PC-3 (cell line): Measurements from ENCODE around the gene RAB7A. TPM values are rescaled to one million over a fixed set of nuclear protein-coding genes. Genes with fewer than 3 reads are reported as not detected.

Source experiments
- ATAC-seq: fragments of 200-7000 bp; cut with Tn5 transposase; 2 replicates; pipeline ENCODE4 v1.9.1; 2020; ENCODE audit warnings: mild to moderate bottlenecking, moderate library complexity
- BruUV-seq: library from RNA; stranded (reverse); fragments of 400-500 nt; replicated peaks from 2 replicates; lab custom pipeline; 2021; lab: Mats Ljungman, UMichigan
- CTCF ChIA-PET: fragments of 300-600 bp; sonication (Branson Sonifier 250); formaldehyde crosslinking; loops from one replicate; lab custom pipeline; 2022; ENCODE audit warnings: antibody characterized with exemption; lab: Charles Lee
- POLR2A ChIA-PET: fragments of 300-600 bp; sonication (Branson Sonifier 250); formaldehyde crosslinking; loops from one replicate; lab custom pipeline; 2022; ENCODE audit warnings: antibody characterized with exemption; ENCODE audit not compliant: unreplicated experiment; lab: Charles Lee
- DNase-seq: peaks from one replicate; pipeline ENCODE4 v3.0.0-alpha.2; 2015
- H2AFZ ChIP-seq: fragments of 300-600 bp; sonication (generic); 2 replicates; pipeline ENCODE4 v1.6.0; 2016; ENCODE audit warnings: antibody characterized with exemption, low read length
- H3F3A ChIP-seq: fragments of 300-600 bp; sonication (generic); one replicate; pipeline ENCODE4 v1.6.0; 2017; ENCODE audit warnings: antibody characterized with exemption, low read length, control low read depth, mild to moderate bottlenecking; ENCODE audit not compliant: unreplicated experiment
- H3K27ac ChIP-seq: fragments of 300-600 bp; sonication (generic); 2 replicates; pipeline ENCODE4 v1.5.1; 2016; ENCODE audit warnings: mild to moderate bottlenecking, low read length
- H3K27me3 ChIP-seq: fragments of 300-600 bp; sonication (generic); 2 replicates; pipeline ENCODE4 v1.6.1; 2016; ENCODE audit warnings: low read length, mixed read lengths
- H3K36me3 ChIP-seq: fragments of 300-600 bp; sonication (generic); 2 replicates; pipeline ENCODE4 v1.6.1; 2016; ENCODE audit warnings: low read depth, mixed run types, low read length, mixed read lengths
- H3K4me1 ChIP-seq: fragments of 300-600 bp; sonication (generic); 2 replicates; pipeline ENCODE4 v1.5.1; 2016; ENCODE audit warnings: low read length; ENCODE audit not compliant: insufficient read depth
- H3K4me2 ChIP-seq: fragments of 300-600 bp; sonication (generic); 2 replicates; pipeline ENCODE4 v1.6.0; 2016; ENCODE audit warnings: low read length
- H3K4me3 ChIP-seq: fragments of 300-600 bp; sonication (generic); 2 replicates; pipeline ENCODE4 v1.5.1; 2016; ENCODE audit warnings: mild to moderate bottlenecking, low read length, mixed read lengths
- H3K79me2 ChIP-seq: fragments of 300-600 bp; sonication (generic); 2 replicates; pipeline ENCODE4 v1.6.1; 2017; ENCODE audit warnings: low read length, mixed read lengths
- H3K9ac ChIP-seq: fragments of 300-600 bp; sonication (generic); 2 replicates; pipeline ENCODE4 v1.6.0; 2016; ENCODE audit warnings: mild to moderate bottlenecking, low read length
- H3K9me2 ChIP-seq: fragments of 300-600 bp; sonication (generic); replicated peaks from 2 replicates; pipeline ENCODE4 v1.6.1; 2016; ENCODE audit warnings: mixed run types, low read length, mixed read lengths
- H3K9me3 ChIP-seq: fragments of 300-600 bp; sonication (generic); 2 replicates; pipeline ENCODE4 v1.6.1; 2016; ENCODE audit warnings: low read length, mixed read lengths
- H4K20me1 ChIP-seq: fragments of 300-600 bp; sonication (generic); 2 replicates; pipeline ENCODE4 v1.6.1; 2016; ENCODE audit warnings: low read length, mixed read lengths
- EZH2 ChIP-seq: fragments of 300-600 bp; sonication (generic); IDR thresholded peaks from one replicate; pipeline ENCODE4 v1.6.1; 2017; ENCODE audit warnings: antibody characterized with exemption, mild to moderate bottlenecking, low read length; ENCODE audit not compliant: unreplicated experiment
- EZH2phosphoT487 ChIP-seq: fragments of 300-600 bp; sonication (generic); IDR thresholded peaks from 2 replicates; pipeline ENCODE4 v1.6.1; 2018; ENCODE audit warnings: mild to moderate bottlenecking, antibody characterized with exemption, low read length, borderline replicate concordance
- intact Hi-C: fragments of 100-400 bp; cut with micrococcal nuclease; formaldehyde crosslinking; loops from 2 replicates; pipeline ENCODE4 v1.9.0; 2023
- total RNA-seq: library from RNA; depleted of rRNA; stranded (reverse); fragments of >200 nt; gene quantifications from 2 replicates; pipeline ENCODE4 v1.2.3, GENCODE V29; 2014
- TF ChIP-seq, protein P1 (sequence below): fragments of 300-600 bp; sonication (generic); conservative IDR thresholded peaks from 2 replicates; pipeline ENCODE4 v1.5.1; 2017; ENCODE audit warnings: antibody characterized with exemption, low read depth, mild to moderate bottlenecking, low read length

Gene RAB7A
- total RNA-seq, 1 experiment from 2014 or later: 48.0 TPM

DNA sequence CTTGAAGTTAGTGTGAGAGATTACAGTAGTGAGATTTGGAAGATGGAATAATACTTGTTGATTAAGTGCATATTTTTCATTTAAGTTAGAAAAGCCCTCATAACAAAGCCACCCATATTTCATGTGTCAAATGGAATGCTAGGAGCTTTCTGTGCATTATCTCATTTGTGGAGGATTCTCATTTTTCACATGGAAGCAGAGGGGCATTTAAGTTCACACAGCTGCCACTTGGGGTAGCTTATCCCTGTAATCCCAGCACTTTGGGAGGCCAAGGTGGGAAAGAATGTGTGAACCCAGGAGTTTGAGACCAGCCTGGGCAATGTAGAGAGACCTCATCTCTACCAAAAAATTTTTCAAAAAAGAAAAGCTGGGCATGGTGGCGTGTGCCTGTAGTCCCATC, 55.2 kb downstream of the RAB7A start:
- H4K20me1 ChIP-seq: peaks cover 5% of the 10 kb centered on the region; the same call in 1 of the 2 replicates
- CTCF ChIA-PET: no interaction called here
- no peak overlapping the region for H3K9ac ChIP-seq
- no peaks in the 10 kb centered on the region for H3F3A ChIP-seq
- H3K79me2 ChIP-seq: peaks cover 97% of the 10 kb centered on the region
- POLR2A ChIA-PET: no interaction called here
- no peak overlapping the region for H3K4me3 ChIP-seq
- no TSS peak for BruUV-seq
- TF ChIP-seq EZH2phosphoT487 (no peak), EZH2 (no peak)
- TF ChIP-seq, protein P1, sequence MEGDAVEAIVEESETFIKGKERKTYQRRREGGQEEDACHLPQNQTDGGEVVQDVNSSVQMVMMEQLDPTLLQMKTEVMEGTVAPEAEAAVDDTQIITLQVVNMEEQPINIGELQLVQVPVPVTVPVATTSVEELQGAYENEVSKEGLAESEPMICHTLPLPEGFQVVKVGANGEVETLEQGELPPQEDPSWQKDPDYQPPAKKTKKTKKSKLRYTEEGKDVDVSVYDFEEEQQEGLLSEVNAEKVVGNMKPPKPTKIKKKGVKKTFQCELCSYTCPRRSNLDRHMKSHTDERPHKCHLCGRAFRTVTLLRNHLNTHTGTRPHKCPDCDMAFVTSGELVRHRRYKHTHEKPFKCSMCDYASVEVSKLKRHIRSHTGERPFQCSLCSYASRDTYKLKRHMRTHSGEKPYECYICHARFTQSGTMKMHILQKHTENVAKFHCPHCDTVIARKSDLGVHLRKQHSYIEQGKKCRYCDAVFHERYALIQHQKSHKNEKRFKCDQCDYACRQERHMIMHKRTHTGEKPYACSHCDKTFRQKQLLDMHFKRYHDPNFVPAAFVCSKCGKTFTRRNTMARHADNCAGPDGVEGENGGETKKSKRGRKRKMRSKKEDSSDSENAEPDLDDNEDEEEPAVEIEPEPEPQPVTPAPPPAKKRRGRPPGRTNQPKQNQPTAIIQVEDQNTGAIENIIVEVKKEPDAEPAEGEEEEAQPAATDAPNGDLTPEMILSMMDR: no peak
- no peaks in the 10 kb centered on the region for H3K27me3 ChIP-seq
- ATAC-seq: no peak
- no peak overlapping the region for H2AFZ ChIP-seq
- H3K4me1 ChIP-seq: peaks cover 4% of the 10 kb centered on the region; the same call in 1 of the 2 replicates
- no peak for DNase-seq
- H3K4me2 ChIP-seq: no peak overlapping the region
- no peaks in the 10 kb centered on the region for H3K9me3 ChIP-seq
- H3K9me2 ChIP-seq: no peaks in the 10 kb centered on the region
- H3K27ac ChIP-seq: no peak overlapping the region
- intact Hi-C loops: no loop called here
- H3K36me3 ChIP-seq: no peaks in the 10 kb centered on the region

DNA sequence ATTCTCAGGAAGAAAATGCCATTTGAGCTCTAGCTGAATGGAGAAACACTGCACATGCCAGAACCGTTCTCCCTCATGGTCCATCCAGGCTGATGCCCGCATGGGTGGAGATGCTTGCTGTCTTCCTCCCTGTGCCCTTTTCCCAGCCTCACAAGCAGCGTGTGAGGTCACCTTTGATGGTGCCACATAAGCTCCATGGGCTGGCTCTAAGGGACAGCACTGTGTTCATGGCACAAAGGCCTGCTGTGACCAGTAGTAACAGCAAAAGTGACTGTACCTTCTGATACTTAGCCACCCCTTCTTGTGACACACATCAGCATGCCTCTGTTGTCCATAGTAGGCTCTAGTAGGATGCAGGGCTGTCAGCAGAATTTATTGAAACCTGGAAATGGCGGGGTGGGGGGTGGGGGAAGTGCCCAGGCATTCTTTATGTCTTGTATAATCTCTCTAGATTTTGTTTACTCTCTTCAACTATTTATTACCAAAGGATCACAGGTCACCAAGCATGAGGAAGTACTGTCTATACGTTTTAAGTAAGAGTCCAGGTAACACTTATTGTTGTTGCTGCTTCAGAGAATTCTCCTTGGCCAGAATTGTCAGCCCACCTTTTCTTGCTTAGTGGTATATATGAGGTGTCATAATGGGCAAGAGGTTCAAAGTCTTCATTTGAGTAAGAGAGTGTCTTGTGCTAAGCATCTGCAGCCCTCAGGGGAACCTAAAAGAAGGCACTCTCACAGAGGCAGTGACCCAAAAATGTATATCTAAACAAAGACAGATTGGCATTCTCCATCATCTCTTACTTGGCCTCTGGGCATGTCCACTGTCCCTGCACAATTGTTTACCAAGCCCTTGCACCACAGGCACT, 56.5 kb downstream of the RAB7A start:
- ChIA-PET POLR2A (no interaction called here), CTCF (interaction anchor here (0.6 kb wide), 1 partner anchor 14 kb away, joined by 3 read pairs; no protein-coding TSS in a partner anchor)
- Histone ChIP-seq H3K27ac (no peak overlapping the region), H3K27me3 (no peaks in the 10 kb centered on the region), H3K4me3 (no peak overlapping the region), H2AFZ (no peak overlapping the region), H3F3A (no peaks in the 10 kb centered on the region), H3K9me2 (no peaks in the 10 kb centered on the region), H3K79me2 (peaks cover 97% of the 10 kb centered on the region), H4K20me1 (peaks cover 15% of the 10 kb centered on the region; the same call in 1 of the 2 replicates), H3K4me1 (peaks cover 12% of the 10 kb centered on the region), H3K36me3 (no peaks in the 10 kb centered on the region), H3K4me2 (no peak overlapping the region), H3K9me3 (no peaks in the 10 kb centered on the region), H3K9ac (no peak overlapping the region)
- ATAC-seq (no peak), DNase-seq (no peak)
- BruUV-seq: no TSS peak
- TF ChIP-seq, protein P1: no peak
- TF ChIP-seq EZH2 (no peak), EZH2phosphoT487 (no peak)
- intact Hi-C loops: no loop called here

DNA sequence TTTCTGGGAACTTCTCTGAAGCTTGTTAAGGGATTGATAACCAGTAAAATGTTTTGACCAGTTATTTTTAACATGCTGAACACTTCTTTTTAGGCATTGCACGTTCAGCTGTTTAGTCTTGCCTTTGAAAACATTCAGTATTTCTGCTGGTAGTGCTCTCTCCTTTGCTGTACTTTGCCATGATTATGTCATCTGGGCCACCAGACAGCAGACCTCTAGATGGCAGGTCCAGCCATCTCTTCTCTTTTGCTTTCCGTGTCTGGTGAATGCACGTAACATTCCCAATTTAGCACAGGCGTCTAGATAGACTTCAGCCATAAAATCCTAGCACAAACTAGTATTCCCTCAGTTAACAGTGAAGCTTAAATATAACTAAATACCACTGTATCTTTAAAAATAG, 57.8 kb downstream of the RAB7A start:
- Histone ChIP-seq H3K9me3 (no peaks in the 10 kb centered on the region), H3K4me2 (no peak overlapping the region), H3K27me3 (no peaks in the 10 kb centered on the region), H3F3A (no peaks in the 10 kb centered on the region), H3K79me2 (peaks cover 97% of the 10 kb centered on the region), H3K36me3 (no peaks in the 10 kb centered on the region), H3K27ac (no peak overlapping the region), H3K9ac (no peak overlapping the region), H3K4me1 (peaks cover 24% of the 10 kb centered on the region), H4K20me1 (peaks cover 26% of the 10 kb centered on the region), H2AFZ (no peak overlapping the region), H3K4me3 (no peak overlapping the region), H3K9me2 (no peaks in the 10 kb centered on the region)
- intact Hi-C loops: no loop called here
- BruUV-seq: no TSS peak
- ATAC-seq: no peak
- CTCF ChIA-PET: no interaction called here
- TF ChIP-seq EZH2phosphoT487 (no peak), EZH2 (no peak)
- TF ChIP-seq, protein P1: no peak
- POLR2A ChIA-PET: no interaction called here
- no peak for DNase-seq
